Endometrial microvascular endothelial cells (primary cell): ENCODE data around the gene TBC1D10A. TPM values are rescaled to one million over a fixed set of nuclear protein-coding genes. Genes with fewer than 3 reads are reported as not detected.

Source experiments
- in situ Hi-C: cut with HindIII; loops from 2 replicates; pipeline ENCODE4 v1.10.0; 2017; ENCODE audit warnings: low sequenced_read_pairs, low pct_unique_long_range_greater_than_20kb; ENCODE audit errors: inconsistent ontology term
- total RNA-seq: library from RNA; depleted of rRNA; stranded (reverse); fragments of >200 nt; gene quantifications from one replicate; pipeline ENCODE4 v1.2.3, GENCODE V29; 2015; ENCODE audit errors: inconsistent ontology term

The TBC1D10A gene
- total RNA-seq, 1 donor from 2014 or later: 12.1 TPM

DNA sequence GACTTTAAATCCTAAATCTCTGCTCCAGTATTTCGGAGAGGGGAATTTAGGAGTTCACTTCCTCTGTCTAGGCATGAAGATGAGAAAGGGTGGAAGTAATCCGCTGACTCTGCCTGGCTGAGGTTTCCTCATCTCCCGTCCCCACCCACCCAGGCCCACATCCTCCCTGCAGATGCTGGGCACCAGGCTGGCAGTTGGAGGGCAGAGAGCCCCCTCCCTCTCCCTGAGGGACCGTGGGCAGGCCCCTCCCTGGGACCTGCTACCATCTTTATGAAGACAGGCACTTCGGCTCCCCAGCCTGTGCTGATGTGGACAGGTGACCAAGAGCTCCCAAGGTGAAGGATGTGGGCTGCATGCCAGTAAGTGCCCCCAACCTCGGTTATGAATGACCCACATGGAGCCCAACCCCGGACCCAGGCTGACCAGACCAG lies 44.1 kb downstream of the TBC1D10A start:
- in situ Hi-C loops: loop anchor here (25.0 kb wide), 1 partner anchor 155 kb away; the partner anchor contains the start of gene MTFP1

GRCh38 chr22:30280505-30280904 lies 46.2 kb downstream of the TBC1D10A start:
- in situ Hi-C loops: loop anchor here (25.0 kb wide), 1 partner anchor 157 kb away; the partner anchor contains the start of gene MTFP1

- in situ Hi-C loops: loop anchor here (25.0 kb wide), 1 partner anchor 157 kb away; the partner anchor contains the start of gene MTFP1
These were observed 46.8 kb downstream of the TBC1D10A start for GRCh38 chr22:30279932-30280331.

DNA sequence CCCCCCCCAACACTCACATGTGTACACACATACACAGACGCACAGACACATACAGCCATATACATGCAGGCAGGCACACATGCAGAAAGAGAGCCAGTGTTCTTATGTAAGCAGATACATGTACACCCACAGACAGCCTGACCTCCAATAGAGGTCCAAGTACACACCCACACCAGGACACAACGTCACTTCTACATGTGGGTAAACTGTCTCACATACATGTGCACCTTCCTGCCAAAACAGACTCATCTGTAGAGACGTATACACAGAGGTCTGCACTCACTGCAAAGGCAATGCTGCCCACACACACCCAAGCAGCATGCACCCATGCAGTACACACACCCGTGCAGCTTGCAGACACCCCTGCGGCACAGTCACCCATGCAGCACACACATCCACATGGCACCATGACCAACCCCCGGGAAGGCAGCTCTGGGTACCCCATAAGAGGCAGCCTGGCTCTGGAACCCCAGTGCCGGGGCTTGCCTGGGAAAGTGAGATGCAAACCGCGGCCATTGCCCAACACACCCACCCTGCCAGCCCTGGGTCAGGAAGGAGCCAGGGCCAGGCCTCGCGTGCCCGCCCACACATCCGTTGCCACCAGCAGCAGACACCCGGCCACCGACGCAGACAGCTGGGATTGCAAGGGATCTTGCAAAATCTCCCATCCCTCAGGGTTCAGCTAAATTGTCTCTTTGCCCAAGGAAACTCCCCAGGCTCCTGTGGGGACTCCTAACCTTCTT lies 47.5 kb downstream of the TBC1D10A start:
- in situ Hi-C loops: loop anchor here (25.0 kb wide), 1 partner anchor 158 kb away; the partner anchor contains the start of gene MTFP1

DNA sequence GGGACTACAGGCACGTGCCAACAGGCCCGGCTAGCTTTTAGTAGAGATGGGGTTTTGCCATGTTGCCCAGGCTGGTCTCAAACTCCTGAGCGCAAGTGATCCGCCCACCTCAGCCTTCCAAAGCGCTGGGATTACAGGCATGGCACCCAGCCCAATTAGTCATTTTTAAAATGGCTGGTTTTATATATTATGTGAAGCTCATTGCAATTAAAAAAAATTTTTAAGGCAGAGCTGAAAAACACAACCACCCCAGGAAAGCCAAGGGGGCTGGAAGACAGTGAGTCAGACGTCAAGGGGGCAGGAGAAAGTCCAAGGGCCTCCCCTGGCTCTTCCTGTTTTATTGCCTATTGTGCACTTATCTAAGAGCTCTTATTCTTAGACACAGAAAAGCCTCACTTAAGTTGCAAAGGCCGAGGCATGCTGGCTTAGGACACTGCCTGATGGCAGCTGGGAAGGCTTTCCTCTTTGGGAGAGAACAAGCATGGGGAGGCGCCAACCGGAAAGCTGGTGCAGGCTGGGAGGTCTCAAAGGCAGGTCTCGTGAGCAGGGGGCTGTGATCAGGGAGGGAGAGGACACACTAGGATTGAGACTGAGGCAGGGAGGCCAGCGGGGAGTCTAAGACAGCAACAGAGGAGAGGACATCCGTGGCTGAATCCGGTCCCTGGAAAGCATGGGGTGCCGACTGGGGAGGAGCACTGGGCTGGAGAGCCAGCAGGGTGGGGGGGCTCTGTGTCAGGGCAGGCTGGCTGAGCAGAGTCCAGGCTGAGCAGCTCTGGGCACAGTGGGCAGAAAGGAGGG lies 49.0 kb downstream of the TBC1D10A start:
- in situ Hi-C loops: loop anchor here (25.0 kb wide), 1 partner anchor 160 kb away; the partner anchor contains the start of gene MTFP1

DNA sequence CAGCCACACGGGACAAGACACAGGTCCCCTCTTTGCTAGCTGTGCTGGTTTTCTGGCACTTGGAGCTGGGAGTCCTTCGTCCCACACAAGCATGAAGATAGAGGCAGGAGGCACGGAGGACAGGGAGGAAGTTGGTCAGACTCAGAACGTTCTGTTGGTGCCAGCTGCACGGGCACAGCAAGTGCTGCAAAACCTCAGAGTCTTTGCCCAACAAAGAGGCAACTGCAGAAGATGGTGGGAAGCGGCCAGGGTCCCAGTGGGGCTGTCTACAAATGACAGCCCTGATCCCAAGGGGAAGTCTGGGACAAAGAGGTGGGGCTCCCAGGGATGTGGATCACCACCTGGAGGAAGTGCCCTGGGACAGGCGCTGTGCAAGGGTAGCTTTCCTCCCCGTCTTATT lies 50.7 kb downstream of the TBC1D10A start:
- in situ Hi-C loops: loop anchor here (25.0 kb wide), 1 partner anchor 161 kb away; the partner anchor contains the start of gene MTFP1

DNA sequence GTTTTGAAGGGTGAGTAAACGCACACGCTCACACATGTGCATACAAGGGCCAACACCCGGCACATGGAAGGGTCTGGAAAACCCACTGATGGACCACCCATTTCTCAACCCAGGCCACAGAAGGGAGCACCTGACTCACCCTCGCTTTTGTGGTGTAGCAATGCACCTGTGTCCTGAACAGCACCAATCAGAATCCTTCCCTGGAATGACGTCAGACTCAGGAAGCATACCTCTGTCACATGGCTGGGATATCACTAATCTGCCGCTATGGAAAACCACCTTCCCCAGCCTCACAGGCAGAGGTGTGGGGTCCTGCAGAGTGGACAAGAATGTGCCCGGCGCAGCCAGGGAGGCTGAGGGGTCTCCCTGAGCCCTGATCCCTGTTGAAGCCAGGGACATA lies 51.1 kb downstream of the TBC1D10A start:
- in situ Hi-C loops: loop anchor here (25.0 kb wide), 1 partner anchor 162 kb away; the partner anchor contains the start of gene MTFP1

GRCh38 chr22:30274437-30274812 lies 52.3 kb downstream of the TBC1D10A start:
- in situ Hi-C loops: no loop called here

GRCh38 chr22:30273711-30274436 lies 52.9 kb downstream of the TBC1D10A start:
- in situ Hi-C loops: no loop called here

GRCh38 chr22:30272781-30273601 lies 53.8 kb downstream of the TBC1D10A start:
- in situ Hi-C loops: no loop called here

- in situ Hi-C loops: no loop called here
These were observed 55.9 kb downstream of the TBC1D10A start for GRCh38 chr22:30270832-30271231.

DNA sequence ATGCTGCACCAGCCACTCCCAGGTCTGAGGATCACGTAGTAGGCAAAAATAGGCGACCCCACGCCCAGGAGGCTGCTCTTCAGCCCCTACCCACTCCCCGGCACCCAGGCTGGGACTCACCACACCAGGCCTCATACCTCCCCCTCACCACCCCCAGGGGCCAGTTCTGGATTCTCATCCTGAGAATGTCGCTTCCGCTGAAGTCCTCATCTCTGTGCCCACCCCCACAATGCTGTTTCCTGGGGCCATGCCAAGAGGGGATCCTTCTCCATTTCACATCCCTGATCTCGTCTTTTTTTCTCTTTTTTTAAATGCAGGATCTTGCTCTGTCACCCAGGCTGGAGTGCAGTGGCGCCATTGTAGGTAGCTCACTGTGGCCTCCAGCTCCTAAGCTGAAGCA lies 58.4 kb downstream of the TBC1D10A start:
- in situ Hi-C loops: no loop called here

DNA sequence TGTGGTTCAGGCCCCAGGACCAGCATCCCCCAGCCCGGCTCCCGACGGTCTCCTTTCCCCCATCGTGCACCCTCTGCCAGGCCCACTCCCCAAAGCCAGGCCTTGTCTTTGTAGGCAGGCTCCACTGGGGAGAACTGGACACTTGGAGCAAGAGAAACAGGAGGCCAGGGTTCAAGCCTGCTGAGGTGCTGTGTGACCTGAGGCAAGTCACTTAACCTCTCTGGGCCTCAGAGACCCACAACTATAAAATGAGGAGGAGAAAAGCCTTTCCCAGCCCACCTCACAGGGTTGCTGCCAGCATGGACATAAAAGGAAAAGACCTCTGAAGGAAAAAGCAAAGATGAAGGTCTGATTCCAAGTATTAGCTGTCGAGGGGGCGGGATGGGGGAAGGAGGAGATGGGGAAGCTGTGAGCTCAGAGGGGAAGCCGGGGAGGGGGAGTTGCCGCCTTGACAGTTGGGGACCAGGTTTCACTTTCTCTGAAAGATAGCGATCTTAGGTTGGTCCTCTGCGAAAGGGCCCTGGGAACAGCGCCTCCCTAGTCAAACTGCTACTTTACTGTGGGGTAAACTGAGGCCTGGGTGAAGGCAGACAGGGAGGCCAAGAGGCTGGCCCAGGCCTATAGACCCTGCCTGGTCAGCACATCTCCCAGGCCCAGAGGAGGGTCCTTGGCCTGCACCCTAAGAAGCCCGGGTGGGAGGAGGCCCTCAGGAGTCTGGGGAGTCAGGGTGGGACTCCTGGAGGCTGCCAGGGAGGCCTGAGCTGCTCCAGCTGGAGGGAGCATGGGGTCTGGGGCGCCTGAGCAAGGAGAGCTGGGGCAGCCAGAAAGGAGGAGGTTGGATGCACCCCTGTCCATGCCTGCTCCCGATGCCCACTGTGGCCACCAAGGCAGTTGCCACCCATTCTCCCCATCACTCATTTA lies 59.1 kb downstream of the TBC1D10A start:
- in situ Hi-C loops: no loop called here

DNA sequence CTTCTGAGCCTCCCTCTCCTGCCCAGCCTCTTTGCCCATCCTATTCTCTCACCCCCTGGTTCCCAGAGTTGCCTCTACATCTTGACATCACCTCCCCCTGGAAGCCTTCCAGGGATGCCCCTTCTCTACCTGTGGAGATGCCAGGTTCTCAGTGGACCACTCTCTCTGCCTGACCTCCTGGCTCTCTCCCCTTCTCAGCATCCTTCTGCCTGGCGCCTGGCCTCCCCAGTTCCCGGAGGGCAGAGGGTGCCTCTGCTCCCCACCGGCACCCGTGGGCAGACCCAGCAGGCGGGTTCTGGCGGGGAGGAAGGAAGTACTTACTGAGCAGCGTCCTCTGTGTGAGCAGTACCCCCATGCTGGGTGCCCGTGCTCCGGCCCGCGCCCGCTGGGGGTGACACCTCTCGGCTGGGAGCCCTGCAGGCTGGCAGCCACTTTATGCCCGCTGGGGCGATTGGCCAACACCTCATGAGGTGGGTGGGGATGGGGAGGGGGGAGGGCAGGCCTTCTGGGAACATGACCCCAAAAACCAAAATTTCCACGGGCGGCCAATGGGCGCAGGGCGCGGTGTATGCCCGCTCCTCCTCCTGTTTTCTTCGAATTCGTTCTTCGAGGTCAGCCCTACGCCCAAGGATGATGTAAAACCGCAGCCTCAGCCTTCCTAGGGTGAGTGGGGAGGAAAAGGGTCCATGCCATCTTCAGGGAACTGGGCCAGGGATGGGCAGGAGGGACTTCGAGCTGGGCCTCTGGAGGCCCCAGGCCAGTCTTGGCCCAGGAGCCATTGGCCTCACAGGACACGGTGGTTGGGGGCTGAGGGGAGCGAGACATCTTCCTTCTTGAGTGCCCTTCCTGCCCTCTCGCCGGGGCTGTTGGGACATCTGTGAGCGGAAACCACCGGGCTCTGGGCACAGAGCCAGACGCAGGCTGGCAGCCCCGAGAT lies 60.0 kb downstream of the TBC1D10A start, which contains the start of gene OSM:
TSS of gene OSM (minus strand) at position 407 of the 937 bp plus-strand sequence. CDS start at position 355, 52 bp downstream.
- in situ Hi-C loops: no loop called here

DNA sequence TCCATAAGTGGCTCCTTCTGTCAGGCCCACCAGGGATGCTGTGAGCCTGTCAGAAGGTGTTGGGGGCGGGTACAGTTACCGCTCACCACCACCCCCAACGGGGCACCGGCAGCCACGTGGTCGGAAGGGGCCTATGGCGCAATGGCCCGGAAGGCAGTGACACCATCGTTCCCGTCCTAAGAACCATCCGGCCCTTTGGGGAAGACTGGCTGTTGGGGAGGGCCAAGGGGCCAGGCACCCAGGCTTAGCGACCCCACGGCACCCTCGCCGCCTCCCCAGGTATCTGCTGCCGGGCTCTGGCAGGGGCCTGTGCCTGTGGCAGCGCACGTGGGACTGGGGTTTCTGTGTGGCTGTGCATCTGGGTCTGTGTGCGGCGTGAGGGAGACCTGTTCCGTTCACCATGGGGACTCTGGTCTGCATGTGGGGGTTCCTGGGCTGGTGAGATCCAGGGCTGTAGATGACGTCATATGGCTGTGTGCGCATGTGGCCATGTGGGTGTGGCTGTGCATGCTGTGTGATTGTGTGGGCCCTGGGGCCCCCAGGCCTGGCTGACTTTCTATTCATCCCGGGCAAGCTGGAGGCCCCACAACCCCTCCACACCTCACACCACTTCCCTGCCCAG lies 60.8 kb downstream of the TBC1D10A start:
- in situ Hi-C loops: no loop called here
